T-helper 2 cell treated with Interferon-gamma antibody and Interleukin-4, amounts not matched to agents 5 μg/mL and 100 μg/mL, for 36 hours (primary cell): ENCODE results near the gene SETD1A.
A peak's percentile ranks its signal among the peaks of the same experiment; 100 is the strongest.

Source experiments
- DNase-seq: peaks from one replicate; pipeline ENCODE4 v3.0.0; 2021; ENCODE audit warnings: low spot score
- H3K27ac Mint-ChIP-seq: one replicate; pipeline ENCODE4 v1.8.0; 2021; ENCODE audit warnings: mild to moderate bottlenecking, mixed read lengths
- H3K27me3 Mint-ChIP-seq: one replicate; pipeline ENCODE4 v1.8.0; 2021; ENCODE audit warnings: low read depth, mixed read lengths
- H3K36me3 Mint-ChIP-seq: one replicate; pipeline ENCODE4 v1.8.0; 2021; ENCODE audit warnings: low read depth, mixed read lengths
- H3K4me1 Mint-ChIP-seq: one replicate; pipeline ENCODE4 v1.8.0; 2021; ENCODE audit warnings: low read depth, mixed read lengths
- H3K4me3 Mint-ChIP-seq: one replicate; pipeline ENCODE4 v1.8.0; 2022; ENCODE audit warnings: mild to moderate bottlenecking, moderate library complexity, mixed read lengths
- H3K9me3 Mint-ChIP-seq: one replicate; pipeline ENCODE4 v1.8.0; 2021; ENCODE audit warnings: mixed read lengths

Gene SETD1A

DNA sequence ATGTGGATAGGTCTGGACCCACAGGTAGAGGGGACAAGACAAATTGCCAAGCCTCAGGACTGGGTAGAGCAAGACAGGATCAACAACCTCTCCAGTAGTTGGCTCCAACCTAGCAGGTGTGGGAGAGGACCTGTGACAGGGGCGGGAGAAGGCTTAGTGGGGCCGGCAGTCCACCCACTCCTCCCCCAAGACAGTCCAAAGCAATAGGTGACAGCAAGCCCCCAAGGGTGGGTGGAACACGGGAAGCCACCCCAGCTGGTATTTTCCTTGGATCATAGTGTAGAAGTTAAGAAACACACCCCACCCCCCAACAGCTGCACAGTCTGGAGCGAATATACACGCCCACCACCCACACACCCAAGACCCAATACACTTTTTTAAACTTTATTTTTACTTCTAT, 71.7 kb downstream of the SETD1A start:
- H3K4me1 Mint-ChIP-seq = peaks cover 14% of the 10 kb centered on the region
- peaks cover 4% of the 10 kb centered on the region for H3K36me3 Mint-ChIP-seq
- DNase-seq = no peak
- no peaks in the 10 kb centered on the region for H3K27me3 Mint-ChIP-seq
- no peak overlapping the region for H3K27ac Mint-ChIP-seq
- H3K9me3 Mint-ChIP-seq = no peaks in the 10 kb centered on the region
- H3K4me3 Mint-ChIP-seq = no peak overlapping the region

DNA sequence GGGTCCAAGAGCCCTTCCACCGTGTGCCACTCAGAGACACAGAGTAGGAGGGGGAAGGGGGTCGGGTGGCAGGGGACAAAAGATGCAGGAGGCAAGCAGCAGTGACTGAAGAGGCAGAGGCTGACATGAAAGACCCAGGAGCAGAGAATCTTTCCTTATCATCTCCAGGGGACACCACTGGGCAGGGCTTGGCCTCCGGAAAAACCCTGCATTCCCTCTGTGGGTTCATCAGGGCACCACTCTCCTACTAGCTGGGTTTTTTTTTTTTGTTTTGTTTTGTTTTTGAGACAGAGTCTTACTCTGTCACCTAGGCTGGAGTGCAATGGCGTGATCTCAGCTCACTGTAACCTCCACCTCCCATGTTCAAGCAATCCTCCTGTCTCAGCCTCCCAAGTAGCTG, 73.7 kb downstream of the SETD1A start:
- Mint-ChIP-seq H3K27me3 (no peaks in the 10 kb centered on the region), H3K36me3 (peaks cover 9% of the 10 kb centered on the region), H3K4me3 (peak overlapping the region; percentile 9), H3K27ac (no peak overlapping the region), H3K9me3 (no peaks in the 10 kb centered on the region), H3K4me1 (peaks cover 22% of the 10 kb centered on the region)
- no peak for DNase-seq

DNA sequence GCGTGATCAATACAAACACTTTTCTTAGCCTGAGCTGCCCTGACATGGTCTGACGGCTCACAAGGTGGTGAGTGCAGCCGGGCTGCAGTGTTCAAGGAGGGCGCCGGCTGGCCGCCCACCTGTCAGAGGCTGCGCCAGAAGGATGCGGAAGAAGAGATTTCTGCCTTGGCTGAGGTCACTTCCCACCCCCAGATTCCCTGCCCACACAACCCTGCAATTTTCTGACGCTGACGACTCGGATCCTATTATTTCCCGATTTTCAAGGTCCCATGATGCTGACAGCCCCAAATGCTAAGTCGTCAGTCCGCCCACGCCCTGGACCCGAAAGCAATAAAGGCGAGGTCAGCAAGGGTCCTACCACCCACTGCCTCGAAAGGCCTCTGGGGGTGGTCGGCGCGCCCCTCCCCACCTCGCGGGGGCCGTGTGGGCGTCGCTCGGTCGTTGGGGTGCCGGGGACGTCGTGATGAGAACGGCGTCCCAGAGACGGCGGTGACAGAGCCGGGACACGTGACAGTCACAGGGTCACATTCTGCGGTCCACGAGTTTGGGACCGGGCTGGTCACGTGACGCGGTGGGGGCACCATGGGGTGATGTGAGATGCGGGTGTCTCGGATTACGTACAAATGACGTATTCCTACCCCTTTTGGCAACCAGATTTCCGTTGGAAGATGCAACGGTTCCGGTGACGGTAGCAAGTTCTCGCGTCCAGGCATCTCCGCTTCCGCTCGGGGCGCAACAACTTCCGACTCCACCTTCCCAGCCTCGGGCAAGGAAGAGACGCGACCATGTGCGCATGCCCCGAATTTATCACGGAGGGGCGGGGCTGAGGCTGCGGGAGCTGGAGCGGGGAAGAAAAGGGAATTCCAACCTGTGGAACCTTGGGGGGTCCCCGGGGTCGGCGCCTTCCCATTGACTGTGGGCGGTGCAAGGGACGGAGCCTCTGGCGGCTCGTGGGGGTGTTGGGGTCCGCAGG, 75.5 kb downstream of the SETD1A start, which contains the start of gene STX4:
Gene STX4 (plus strand): TSS at position 823 of the 973 bp plus-strand sequence. CDS start 248 bp downstream, outside the sequence.
- peak; percentile 98 for DNase-seq
- Mint-ChIP-seq H3K4me3 (peak within 1 kb of the TSS; percentile 98), H3K4me1 (peaks cover 22% of the 10 kb centered on the region), H3K27ac (peak within 1 kb of the TSS; percentile 94), H3K9me3 (no peaks in the 10 kb centered on the region), H3K27me3 (no peaks in the 10 kb centered on the region), H3K36me3 (peaks cover 14% of the 10 kb centered on the region)

DNA sequence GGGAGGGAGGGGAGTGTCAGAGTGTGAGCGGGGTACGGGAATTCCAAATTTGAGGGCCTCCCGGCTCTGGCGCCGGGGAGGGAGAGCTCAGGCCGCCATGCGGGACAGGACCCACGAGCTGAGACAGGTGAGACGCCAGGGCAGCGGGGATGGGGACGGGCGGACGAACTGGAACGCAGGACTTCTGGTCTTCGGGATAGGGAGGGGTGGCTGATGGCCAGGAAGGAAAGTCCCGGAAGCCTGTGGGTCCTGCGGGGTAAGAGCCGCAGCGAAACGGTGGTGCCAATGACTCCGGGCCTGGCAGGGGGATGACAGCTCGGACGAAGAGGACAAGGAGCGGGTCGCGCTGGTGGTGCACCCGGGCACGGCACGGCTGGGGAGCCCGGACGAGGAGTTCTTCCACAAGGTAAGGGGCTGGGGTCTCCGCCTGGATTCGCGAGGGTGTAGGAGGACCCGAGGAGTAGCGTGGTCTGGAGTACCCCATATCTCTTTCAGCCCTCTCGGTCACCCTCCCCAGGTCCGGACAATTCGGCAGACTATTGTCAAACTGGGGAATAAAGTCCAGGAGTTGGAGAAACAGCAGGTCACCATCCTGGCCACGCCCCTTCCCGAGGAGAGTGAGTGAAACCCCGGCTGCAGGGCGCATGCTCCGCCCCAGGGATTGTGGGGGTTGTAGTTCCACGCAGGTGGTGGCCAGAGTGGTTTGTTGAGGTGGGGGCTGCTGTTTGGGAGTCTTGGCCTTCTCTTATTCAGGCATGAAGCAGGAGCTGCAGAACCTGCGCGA, 76.3 kb downstream of the SETD1A start:
- peak; percentile 87 for DNase-seq
- H3K4me1 Mint-ChIP-seq = peaks cover 22% of the 10 kb centered on the region
- no peaks in the 10 kb centered on the region for H3K9me3 Mint-ChIP-seq
- H3K4me3 Mint-ChIP-seq = peak overlapping the region; percentile 98
- H3K27me3 Mint-ChIP-seq = no peaks in the 10 kb centered on the region
- peaks cover 17% of the 10 kb centered on the region for H3K36me3 Mint-ChIP-seq
- peak overlapping the region; percentile 94 for H3K27ac Mint-ChIP-seq
